Limb (tissue), 2 donors: ENCODE data around the gene ANGPTL8.

Experiments
- DNase-seq, 2 donors: peaks; one replicate each; pipeline ENCODE4 v3.0.0-alpha.2; 2016; ENCODE audit errors: extremely low spot score in 2 of 2

ANGPTL8 gene

GRCh38 chr19:11239377-11240000 lies at the start of gene ANGPTL8:
Gene ANGPTL8 (plus strand): TSS chr19:11239619. CDS start chr19:11239638, 19 bp downstream.
- no peak for DNase-seq

- no peak for DNase-seq
These were observed 48.9 kb upstream of the ANGPTL8 start for GRCh38 chr19:11190501-11190900.

- peak in 1 of 2 donors; percentile 65 for DNase-seq
These were observed 48.1 kb upstream of the ANGPTL8 start for GRCh38 chr19:11191273-11191755.

GRCh38 chr19:11191934-11192333 lies 47.5 kb upstream of the ANGPTL8 start:
- no peak for DNase-seq

- no peak for DNase-seq
These were observed 46.2 kb upstream of the ANGPTL8 start for GRCh38 chr19:11192957-11193939.

- no peak for DNase-seq
These were observed 45.2 kb upstream of the ANGPTL8 start for GRCh38 chr19:11194173-11194572.

GRCh38 chr19:11194656-11195558 lies 44.5 kb upstream of the ANGPTL8 start:
- DNase-seq = peak; percentile 64 to 79

- no peak for DNase-seq
These were observed 43.7 kb upstream of the ANGPTL8 start for GRCh38 chr19:11195681-11196080.

- peak; percentile 54 to 81 for DNase-seq
These were observed 42.8 kb upstream of the ANGPTL8 start for GRCh38 chr19:11196406-11197287.

GRCh38 chr19:11197291-11198174 lies 41.9 kb upstream of the ANGPTL8 start, which contains the start of gene KANK2:
Gene KANK2 (minus strand): TSS chr19:11197545. CDS start chr19:11194511, 3,034 bp downstream.
- peak; percentile 83 to 94 for DNase-seq

GRCh38 chr19:11198175-11198534 lies 41.3 kb upstream of the ANGPTL8 start:
- no peak for DNase-seq

GRCh38 chr19:11198769-11199424 lies 40.5 kb upstream of the ANGPTL8 start:
- DNase-seq = no peak

GRCh38 chr19:11199517-11199916 lies 39.9 kb upstream of the ANGPTL8 start:
- no peak for DNase-seq

- DNase-seq = no peak
These were observed 39.3 kb upstream of the ANGPTL8 start for GRCh38 chr19:11200015-11200574.

GRCh38 chr19:11200931-11201330 lies 38.5 kb upstream of the ANGPTL8 start:
- no peak for DNase-seq

- no peak for DNase-seq
These were observed 37.6 kb upstream of the ANGPTL8 start for GRCh38 chr19:11201791-11202190.

GRCh38 chr19:11202488-11203193 lies 36.8 kb upstream of the ANGPTL8 start:
- DNase-seq = no peak
